COLO829 (cell line): Measurements from ENCODE around the gene CCL5.

ENCODE experiments used
- DNase-seq: peaks from one replicate; pipeline ENCODE4 v3.0.0; 2012; ENCODE audit warnings: low spot score

CCL5 gene

DNA sequence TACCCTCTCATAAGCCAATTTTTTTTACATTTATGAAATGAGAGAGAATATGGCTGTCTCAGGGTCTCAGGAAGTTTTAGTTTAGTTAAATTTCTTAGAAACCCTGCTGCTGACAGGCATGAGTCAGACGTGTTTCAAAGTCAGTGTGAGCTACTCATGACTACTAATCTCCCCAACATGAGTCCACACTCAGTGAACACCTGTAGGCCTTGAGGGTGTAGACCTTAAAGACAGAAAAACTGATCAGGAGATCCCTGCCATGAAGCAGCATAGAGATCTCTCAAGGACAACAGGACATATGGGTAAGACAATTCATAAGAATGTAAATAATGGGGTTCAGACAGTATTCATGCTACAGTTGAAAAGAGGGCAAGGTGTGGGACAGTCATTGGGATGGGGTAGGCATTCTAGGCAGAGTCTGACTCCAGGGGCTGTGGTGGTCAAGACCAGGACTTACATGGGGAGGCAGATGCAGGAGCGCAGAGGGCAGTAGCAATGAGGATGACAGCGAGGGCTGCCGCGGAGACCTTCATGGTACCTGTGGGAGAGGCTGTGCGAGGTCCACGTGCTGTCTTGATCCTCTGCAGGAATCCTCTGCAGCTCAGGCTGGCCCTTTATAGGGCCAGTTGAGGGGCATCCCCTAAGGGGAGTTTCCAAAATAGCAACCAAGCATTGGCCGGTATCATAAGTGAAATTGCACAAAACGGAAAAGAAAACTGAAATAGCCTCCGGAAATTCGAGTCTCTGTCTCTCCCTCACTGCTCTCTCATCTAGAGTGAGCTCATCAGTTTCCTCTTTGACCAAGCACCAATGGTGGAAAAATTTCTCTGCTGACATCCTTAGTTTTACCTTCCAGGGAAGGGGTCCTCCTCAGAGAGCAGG is at the start of gene CCL5:
TSS of gene CCL5 (minus strand) at position 588 of the 882 bp plus-strand sequence.
- no peak for DNase-seq

DNA sequence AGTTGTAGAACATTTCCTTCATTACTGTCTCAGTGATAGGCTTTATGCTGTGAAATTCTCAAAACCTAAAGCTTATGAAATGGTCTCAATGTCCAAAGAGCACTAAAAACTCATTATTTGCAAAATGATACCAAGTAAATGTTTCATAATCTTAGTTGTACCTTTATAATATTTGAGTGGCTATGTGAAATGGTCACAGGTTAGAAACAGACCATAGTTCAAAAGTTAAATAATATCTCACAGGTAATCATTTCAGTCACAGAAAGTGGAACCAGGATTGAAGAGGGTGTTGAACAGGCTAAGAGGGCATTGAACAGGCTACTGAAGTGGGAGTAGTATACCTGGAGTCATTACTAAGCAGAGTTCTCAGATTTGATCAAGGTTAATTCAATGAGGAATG is 47.6 kb upstream of the CCL5 start:
- no peak for DNase-seq

GRCh38 chr17:35923609-35924114 is 43.5 kb upstream of the CCL5 start:
- no peak for DNase-seq

DNA sequence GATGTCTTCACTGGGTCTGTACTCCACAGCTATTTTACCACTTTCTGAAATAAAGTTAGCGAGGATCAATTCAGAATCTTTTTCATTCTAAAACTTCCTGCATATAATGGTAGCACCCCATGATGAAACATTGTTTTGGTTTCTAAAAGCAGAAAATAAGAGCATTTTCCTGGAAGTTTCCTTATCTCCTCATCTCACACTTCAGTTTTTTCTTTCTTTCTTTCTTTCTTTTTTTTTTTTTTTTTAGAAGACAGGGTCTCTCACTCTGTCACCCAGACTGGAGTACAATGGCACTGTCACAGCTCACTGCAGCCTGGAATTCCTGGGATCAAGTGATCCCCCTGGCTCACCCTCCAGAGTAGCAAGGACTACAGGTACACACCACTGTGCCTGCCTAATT is 40.1 kb upstream of the CCL5 start:
- DNase-seq: no peak

GRCh38 chr17:35918665-35919064 is 38.5 kb upstream of the CCL5 start:
- no peak for DNase-seq

- no peak for DNase-seq
Measured at GRCh38 chr17:35917519-35918213, 37.5 kb upstream of the CCL5 start.

- no peak for DNase-seq
Measured at GRCh38 chr17:35915153-35915964, 35.2 kb upstream of the CCL5 start.

DNA sequence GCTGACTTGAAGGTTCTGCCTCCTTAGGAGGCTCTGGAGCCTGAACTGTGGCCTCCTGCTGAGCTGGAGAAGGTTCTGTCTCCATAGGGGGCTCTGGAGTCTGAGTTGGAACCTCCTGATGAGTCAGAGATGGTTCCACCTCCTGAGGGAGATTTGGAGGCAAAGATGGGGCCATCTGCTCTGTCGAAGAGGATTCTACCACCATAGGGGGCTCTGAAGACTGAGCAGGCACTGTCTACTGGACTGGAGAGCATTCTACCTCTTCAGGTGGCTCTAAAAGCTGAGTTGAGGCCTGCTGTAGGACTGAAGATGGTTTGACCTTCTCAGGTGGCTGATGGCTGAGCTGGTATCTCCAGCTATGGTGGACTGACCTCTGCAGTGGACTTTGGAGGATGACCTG is 34.2 kb upstream of the CCL5 start:
- DNase-seq: no peak

GRCh38 chr17:35913609-35914008 is 33.4 kb upstream of the CCL5 start:
- DNase-seq: no peak

DNA sequence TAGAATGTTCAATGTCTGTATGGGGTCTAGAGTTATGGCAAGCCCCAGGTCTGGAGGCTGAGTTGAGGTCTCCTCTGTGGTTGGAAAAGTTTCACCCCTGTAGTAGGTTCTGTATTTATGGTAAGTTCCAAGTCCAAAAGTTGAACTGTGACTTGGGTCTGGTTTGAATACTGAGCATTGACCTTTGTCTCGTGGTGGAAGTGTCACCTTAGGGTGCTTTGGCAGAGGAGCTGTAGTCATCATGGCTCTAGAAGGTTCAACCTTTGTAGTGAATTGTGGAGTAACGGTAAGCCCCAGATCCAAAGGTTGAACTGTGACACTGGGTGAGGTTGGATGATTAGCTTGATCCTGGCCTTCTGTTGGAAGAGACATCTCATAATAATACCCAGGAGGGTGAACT is 32.8 kb upstream of the CCL5 start:
- DNase-seq: no peak

- no peak for DNase-seq
Measured at GRCh38 chr17:35912339-35912912, 32.3 kb upstream of the CCL5 start.

GRCh38 chr17:35909408-35909807 is 29.2 kb upstream of the CCL5 start:
- DNase-seq: no peak

DNA sequence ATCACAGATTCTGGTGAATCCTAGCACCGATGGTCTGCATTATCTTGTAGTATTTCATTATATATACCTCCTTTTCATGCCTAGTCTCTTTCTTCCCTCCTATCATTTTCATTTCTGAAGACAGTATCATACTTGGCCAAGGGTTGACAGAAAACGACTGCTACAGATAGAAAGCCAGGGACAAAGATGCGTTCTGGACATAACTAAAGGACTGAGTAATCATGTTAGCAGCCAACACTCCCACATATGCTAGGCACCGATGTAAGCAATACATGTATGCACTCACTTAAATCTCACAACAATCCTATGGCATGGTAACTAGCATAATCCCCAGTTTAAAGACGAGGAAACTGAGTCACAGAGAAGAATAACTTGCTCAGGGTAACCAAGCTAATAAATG is 27.5 kb upstream of the CCL5 start:
- DNase-seq: no peak

GRCh38 chr17:35906926-35907637 is 26.9 kb upstream of the CCL5 start:
- no peak for DNase-seq

GRCh38 chr17:35906191-35906925 is 26.2 kb upstream of the CCL5 start:
- DNase-seq: no peak

- no peak for DNase-seq
Measured at GRCh38 chr17:35903451-35903850, 23.3 kb upstream of the CCL5 start.

DNA sequence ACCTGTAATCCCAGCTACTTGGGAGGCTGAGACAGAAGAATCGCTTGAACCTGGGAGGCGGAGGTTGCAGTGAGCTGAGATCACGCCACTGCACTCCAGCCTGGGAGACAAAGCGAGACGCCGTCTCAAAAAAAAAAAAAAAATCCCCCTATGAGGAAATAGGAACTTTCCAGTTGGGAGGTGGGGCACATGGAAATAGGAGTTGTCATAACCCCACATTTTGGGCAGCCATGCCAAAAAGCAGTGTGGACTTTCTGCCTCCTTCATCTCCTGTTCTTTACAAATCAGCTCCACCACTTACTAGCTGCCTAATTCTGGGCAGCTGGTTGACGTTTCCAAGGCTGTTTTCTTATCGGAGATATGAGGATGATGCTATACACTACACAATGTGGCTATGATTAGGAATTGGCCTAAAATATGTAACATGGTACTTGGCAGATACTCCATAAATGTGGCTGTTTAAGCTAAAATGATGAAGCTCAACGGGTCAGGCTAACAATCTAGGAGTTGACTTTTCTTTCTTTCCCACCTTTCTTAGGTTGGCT is 21.5 kb upstream of the CCL5 start:
- DNase-seq: no peak

- no peak for DNase-seq
Measured at GRCh38 chr17:35900708-35901480, 20.7 kb upstream of the CCL5 start.

- no peak for DNase-seq
Measured at GRCh38 chr17:35900280-35900679, 20.1 kb upstream of the CCL5 start.
